Measurements from ENCODE around the gene CELA2A.
"Not testable (repeated sequence)": the region's sequence is repeated elsewhere in the genome, so short reads cannot be mapped to it uniquely, and the experiment has no call there.

Gene CELA2A

GRCh38 chr1:15514557-15514956, 58.0 kb downstream of the CELA2A start:
- not testable (repeated sequence) for H3K9me3 Mint-ChIP-seq, H3K27me3 Mint-ChIP-seq, H3K4me3 Mint-ChIP-seq, H3K27ac Mint-ChIP-seq
- Mint-ChIP-seq H3K4me1 (peaks cover 11% of the 10 kb centered on the region), H3K36me3 (peaks cover 14% of the 10 kb centered on the region)

- Mint-ChIP-seq H3K36me3 (peaks cover 14% of the 10 kb centered on the region), H3K27me3 (no peaks in the 10 kb centered on the region), H3K4me1 (peaks cover 11% of the 10 kb centered on the region), H3K4me3 (no peak overlapping the region), H3K9me3 (no peaks in the 10 kb centered on the region), H3K27ac (no peak overlapping the region)
Measured at GRCh38 chr1:15515022-15515663, 58.6 kb downstream of the CELA2A start.

GRCh38 chr1:15519625-15520024, 63.1 kb downstream of the CELA2A start:
- Mint-ChIP-seq H3K27me3 (no peaks in the 10 kb centered on the region), H3K36me3 (peaks cover 5% of the 10 kb centered on the region), H3K9me3 (no peaks in the 10 kb centered on the region), H3K27ac (no peak overlapping the region), H3K4me1 (peaks cover 29% of the 10 kb centered on the region), H3K4me3 (no peak overlapping the region)

GRCh38 chr1:15521206-15521906, 64.8 kb downstream of the CELA2A start:
- not testable (repeated sequence) for H3K9me3 Mint-ChIP-seq, H3K27me3 Mint-ChIP-seq, H3K36me3 Mint-ChIP-seq, H3K27ac Mint-ChIP-seq
- peaks cover 37% of the 10 kb centered on the region for H3K4me1 Mint-ChIP-seq
- peak overlapping the region; percentile 15 for H3K4me3 Mint-ChIP-seq
